HepG2 (cell line): ENCODE data around the gene THAP9. TPM values are rescaled to one million over a fixed set of nuclear protein-coding genes. Genes with fewer than 3 reads are reported as not detected.

Experiments
- AGO1 ChIP-seq: fragments of 200-400 bp; formaldehyde crosslinking; IDR thresholded peaks from 2 replicates; pipeline ENCODE4 v1.6.1; 2017; ENCODE audit warnings: mild to moderate bottlenecking, low read depth, low read length, moderate library complexity; ENCODE audit not compliant: poor library complexity, severe bottlenecking
- ARNTL ChIP-seq: sonication (generic); formaldehyde crosslinking; IDR thresholded peaks from 2 replicates; pipeline ENCODE4 v1.4.0; 2020; ENCODE audit warnings: mild to moderate bottlenecking, missing genetic modification reagents
- FIP1L1 ChIP-seq: fragments of 200-400 bp; formaldehyde crosslinking; IDR thresholded peaks from 2 replicates; pipeline ENCODE4 v1.6.1; 2018; ENCODE audit warnings: low read depth, mild to moderate bottlenecking, low read length, moderate library complexity, borderline replicate concordance; ENCODE audit not compliant: insufficient read depth
- FOXJ3 ChIP-seq: sonication (generic); formaldehyde crosslinking; IDR thresholded peaks from 2 replicates; pipeline ENCODE4 v1.4.0; 2020; ENCODE audit warnings: missing genetic modification reagents, mild to moderate bottlenecking, borderline replicate concordance
- FOXK2 ChIP-seq: fragments of 450-650 bp; IDR thresholded peaks from 2 replicates; pipeline ENCODE4 v1.6.1; 2016
- FOXO1 ChIP-seq: sonication (generic); formaldehyde crosslinking; IDR thresholded peaks from 2 replicates; pipeline ENCODE4 v1.4.0; 2020; ENCODE audit warnings: missing genetic modification reagents
- HNRNPLL ChIP-seq: fragments of 200-400 bp; formaldehyde crosslinking; IDR thresholded peaks from 2 replicates; pipeline ENCODE4 v1.6.1; 2017; ENCODE audit warnings: mild to moderate bottlenecking, low read depth, low read length; ENCODE audit not compliant: poor library complexity, severe bottlenecking
- HOXA9 ChIP-seq: sonication (generic); formaldehyde crosslinking; IDR thresholded peaks from 2 replicates; pipeline ENCODE4 v1.8.1; 2022; ENCODE audit warnings: missing genetic modification reagents, mild to moderate bottlenecking, moderate library complexity, borderline replicate concordance
- MIER2 ChIP-seq: IDR thresholded peaks from 2 replicates; pipeline ENCODE4 v1.6.1; 2016; ENCODE audit warnings: missing biosample characterization, missing genetic modification reagents
- TARDBP ChIP-seq: sonication (generic); formaldehyde crosslinking; IDR thresholded peaks from 2 replicates; pipeline ENCODE4 v1.8.0; 2022; ENCODE audit warnings: mild to moderate bottlenecking, missing genetic modification reagents
- TCF12 ChIP-seq, 2 experiments: fragments of 450-650 bp in 1 of 2; sonication (generic) in 1 of 2; formaldehyde crosslinking in 1 of 2; IDR thresholded peaks; 2 replicates each; pipeline versions ENCODE4 v1.6.1 to v1.8.0; 2017 to 2022; ENCODE audit warnings: antibody characterized with exemption in 1 of 2, mild to moderate bottlenecking in 1 of 2, missing genetic modification reagents in 1 of 2, moderate library complexity in 1 of 2
- THAP11 ChIP-seq: IDR thresholded peaks from 2 replicates; pipeline ENCODE4 v1.6.1; 2016; ENCODE audit warnings: missing biosample characterization, missing genetic modification reagents
- TSC22D2 ChIP-seq: sonication (generic); formaldehyde crosslinking; IDR thresholded peaks from 2 replicates; pipeline ENCODE4 v1.5.1; 2020; ENCODE audit warnings: missing genetic modification reagents, mild to moderate bottlenecking, borderline replicate concordance
- ZNF232 ChIP-seq: sonication (generic); formaldehyde crosslinking; IDR thresholded peaks from 2 replicates; pipeline ENCODE4 v1.4.0; 2020; ENCODE audit warnings: missing genetic modification reagents, borderline replicate concordance
- ZNF253 ChIP-seq: sonication (generic); formaldehyde crosslinking; IDR thresholded peaks from 2 replicates; pipeline ENCODE4 v1.8.0; 2022; ENCODE audit warnings: mild to moderate bottlenecking, missing genetic modification reagents, borderline replicate concordance
- ZNF296 ChIP-seq: sonication (generic); formaldehyde crosslinking; conservative IDR thresholded peaks from 2 replicates; pipeline ENCODE4 v1.5.0; 2020; ENCODE audit warnings: mild to moderate bottlenecking, missing genetic modification reagents
- ZNF530 ChIP-seq: sonication (generic); formaldehyde crosslinking; IDR thresholded peaks from 2 replicates; pipeline ENCODE4 v1.5.0; 2020; ENCODE audit warnings: low read depth, mild to moderate bottlenecking, missing genetic modification reagents
- ZNF577 ChIP-seq: sonication (generic); formaldehyde crosslinking; IDR thresholded peaks from 2 replicates; pipeline ENCODE4 v1.4.0; 2020; ENCODE audit warnings: mild to moderate bottlenecking, low read depth, missing genetic modification reagents, borderline replicate concordance
- ZNF816 ChIP-seq: sonication (generic); formaldehyde crosslinking; IDR thresholded peaks from 2 replicates; pipeline ENCODE4 v1.8.0; 2022; ENCODE audit warnings: missing genetic modification reagents, mild to moderate bottlenecking, borderline replicate concordance
- polyA plus RNA-seq, 8 experiments: library from polyadenylated mRNA; depleted of rRNA in 3 of 8; stranded (reverse) in 7 of 8; unstranded in 1 of 8; fragments of >200 nt; fragmentation: Illumina TruSeq in 4 of 8; extraction: Trizol in 4 of 8; gene quantifications; 2 replicates each; pipeline versions ENCODE4 v1.2.1 to v1.2.3, GENCODE V29; 2011 to 2016; ENCODE audit warnings: low read depth in 4 of 8, missing spikeins in 1 of 8, mixed read lengths in 1 of 8; ENCODE audit not compliant: insufficient read depth in 1 of 8
- total RNA-seq, 5 experiments: library from RNA; depleted of rRNA; stranded (reverse); fragments of >200 nt; fragmentation: Illumina TruSeq; extraction: Trizol; gene quantifications; 2 replicates each; pipeline ENCODE4 v1.2.3, GENCODE V29; 2016; ENCODE audit warnings: low read depth in 1 of 5
- TF ChIP-seq, protein P1 (sequence below): sonication (generic); formaldehyde crosslinking; IDR thresholded peaks from 2 replicates; pipeline ENCODE4 v1.4.0; 2020; ENCODE audit warnings: missing genetic modification reagents, mild to moderate bottlenecking, borderline replicate concordance
- TF ChIP-seq, protein P2 (sequence below): sonication (generic); formaldehyde crosslinking; IDR thresholded peaks from 2 replicates; pipeline ENCODE4 v1.5.1; 2020; ENCODE audit warnings: mild to moderate bottlenecking, missing genetic modification reagents, moderate library complexity
- TF ChIP-seq, protein P3 (sequence below): sonication (generic); formaldehyde crosslinking; IDR thresholded peaks from 2 replicates; pipeline ENCODE4 v1.4.0; 2020; ENCODE audit warnings: mild to moderate bottlenecking, missing genetic modification reagents

THAP9 gene
- total and polyA plus RNA-seq, 2 of the 13 experiments (the other 11 are each of a cell fraction or from before 2014, with no cell fraction given): 6.0 to 7.2 TPM

DNA sequence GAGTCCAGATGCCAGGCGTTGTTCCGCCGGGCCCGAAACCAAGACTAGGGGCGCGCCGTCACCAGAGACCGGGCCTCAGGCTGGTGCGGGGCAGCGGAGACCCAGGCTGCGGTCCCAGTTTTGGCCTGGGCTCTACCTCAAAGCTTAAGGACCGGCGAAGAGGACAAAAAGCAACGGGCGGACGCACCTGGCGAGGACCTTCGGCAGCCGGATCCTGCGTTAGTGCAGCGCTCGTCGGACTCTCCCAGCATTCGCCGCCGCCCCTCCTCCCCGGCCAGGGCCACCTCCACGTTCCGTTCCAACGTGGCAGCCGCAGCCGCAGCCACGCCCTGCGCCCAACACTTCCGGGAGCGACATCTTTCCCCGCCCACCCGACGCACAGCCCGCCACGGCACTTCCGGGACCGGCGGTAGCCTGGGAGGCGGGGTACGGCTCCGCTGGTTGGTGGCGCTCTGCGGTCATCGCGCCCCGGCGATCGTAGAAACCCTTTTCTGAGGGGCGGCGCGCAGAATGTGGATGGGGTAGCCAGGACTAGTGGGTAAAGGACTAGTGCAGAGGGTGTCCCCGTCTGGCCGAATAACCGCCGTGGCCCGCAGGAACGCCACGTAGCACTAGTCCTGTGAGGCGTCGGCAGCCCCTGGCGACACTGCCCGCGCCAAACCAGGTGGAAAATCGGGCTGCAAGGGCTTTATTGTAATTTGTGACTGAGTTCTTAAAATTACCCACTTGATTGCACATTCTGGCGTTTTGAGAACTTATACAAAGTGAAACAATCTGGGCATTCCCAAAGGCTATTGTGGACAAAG is 9.4 kb upstream of the THAP9 start, which contains the start of gene SEC31A (continued):
- peak; percentile 61; the same call in 1 of the 2 replicates for TF ChIP-seq FOXJ3 (CRISPR knock-in tag)
- TF ChIP-seq ZNF577 (CRISPR knock-in tag): no peak
- peak; percentile 92; the same call in 1 of the 2 replicates for TF ChIP-seq ARNTL (CRISPR knock-in tag)
- TF ChIP-seq ZNF816 (CRISPR knock-in tag): peak; percentile 97
- TF ChIP-seq FIP1L1: no peak
- no peak for TF ChIP-seq TSC22D2 (CRISPR knock-in tag)
- TF ChIP-seq FOXK2: peak; percentile 32; the same call in 1 of the 2 replicates
- no peak for TF ChIP-seq TCF12 (IDR thresholded peaks at IDR 0.05)
- peak; percentile 90; the same call in 1 of the 2 replicates for TF ChIP-seq TCF12 (CRISPR knock-in tag; IDR thresholded peaks at IDR 0.05)
- no peak for TF ChIP-seq ZNF530
- TF ChIP-seq, protein P1, sequence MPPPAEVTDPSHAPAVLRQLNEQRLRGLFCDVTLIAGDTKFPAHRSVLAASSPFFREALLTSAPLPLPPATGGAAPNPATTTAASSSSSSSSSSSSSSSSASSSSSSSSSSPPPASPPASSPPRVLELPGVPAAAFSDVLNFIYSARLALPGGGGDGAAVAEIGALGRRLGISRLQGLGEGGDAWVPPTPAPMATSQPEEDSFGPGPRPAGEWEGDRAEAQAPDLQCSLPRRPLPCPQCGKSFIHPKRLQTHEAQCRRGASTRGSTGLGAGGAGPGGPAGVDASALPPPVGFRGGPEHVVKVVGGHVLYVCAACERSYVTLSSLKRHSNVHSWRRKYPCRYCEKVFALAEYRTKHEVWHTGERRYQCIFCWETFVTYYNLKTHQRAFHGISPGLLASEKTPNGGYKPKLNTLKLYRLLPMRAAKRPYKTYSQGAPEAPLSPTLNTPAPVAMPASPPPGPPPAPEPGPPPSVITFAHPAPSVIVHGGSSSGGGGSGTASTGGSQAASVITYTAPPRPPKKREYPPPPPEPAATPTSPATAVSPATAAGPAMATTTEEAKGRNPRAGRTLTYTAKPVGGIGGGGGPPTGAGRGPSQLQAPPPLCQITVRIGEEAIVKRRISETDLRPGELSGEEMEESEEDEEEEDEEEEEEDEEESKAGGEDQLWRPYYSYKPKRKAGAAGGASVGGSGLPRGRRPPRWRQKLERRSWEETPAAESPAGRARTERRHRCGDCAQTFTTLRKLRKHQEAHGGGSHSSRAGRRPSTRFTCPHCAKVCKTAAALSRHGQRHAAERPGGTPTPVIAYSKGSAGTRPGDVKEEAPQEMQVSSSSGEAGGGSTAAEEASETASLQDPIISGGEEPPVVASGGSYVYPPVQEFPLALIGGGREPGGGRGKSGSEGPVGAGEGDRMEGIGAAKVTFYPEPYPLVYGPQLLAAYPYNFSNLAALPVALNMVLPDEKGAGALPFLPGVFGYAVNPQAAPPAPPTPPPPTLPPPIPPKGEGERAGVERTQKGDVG (CRISPR knock-in tag): peak; percentile 87; the same call in 1 of the 2 replicates
- peak; percentile 96 for TF ChIP-seq HNRNPLL
- peak; percentile 73 for TF ChIP-seq AGO1
- peak; percentile 29; the same call in 1 of the 2 replicates for TF ChIP-seq ZNF232 (CRISPR knock-in tag)
- peak; percentile 98 for TF ChIP-seq TARDBP (CRISPR knock-in tag)
- no peak; the same call in 1 of the 2 replicates for TF ChIP-seq HOXA9 (CRISPR knock-in tag)
- TF ChIP-seq, protein P2, sequence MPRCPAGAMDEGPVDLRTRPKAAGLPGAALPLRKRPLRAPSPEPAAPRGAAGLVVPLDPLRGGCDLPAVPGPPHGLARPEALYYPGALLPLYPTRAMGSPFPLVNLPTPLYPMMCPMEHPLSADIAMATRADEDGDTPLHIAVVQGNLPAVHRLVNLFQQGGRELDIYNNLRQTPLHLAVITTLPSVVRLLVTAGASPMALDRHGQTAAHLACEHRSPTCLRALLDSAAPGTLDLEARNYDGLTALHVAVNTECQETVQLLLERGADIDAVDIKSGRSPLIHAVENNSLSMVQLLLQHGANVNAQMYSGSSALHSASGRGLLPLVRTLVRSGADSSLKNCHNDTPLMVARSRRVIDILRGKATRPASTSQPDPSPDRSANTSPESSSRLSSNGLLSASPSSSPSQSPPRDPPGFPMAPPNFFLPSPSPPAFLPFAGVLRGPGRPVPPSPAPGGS (CRISPR knock-in tag): peak; percentile 88; the same call in 1 of the 2 replicates
- 0 out of 2 replicates have a peak, but pooled peaks have one; percentile 44 for TF ChIP-seq ZNF296
- TF ChIP-seq, protein P3, sequence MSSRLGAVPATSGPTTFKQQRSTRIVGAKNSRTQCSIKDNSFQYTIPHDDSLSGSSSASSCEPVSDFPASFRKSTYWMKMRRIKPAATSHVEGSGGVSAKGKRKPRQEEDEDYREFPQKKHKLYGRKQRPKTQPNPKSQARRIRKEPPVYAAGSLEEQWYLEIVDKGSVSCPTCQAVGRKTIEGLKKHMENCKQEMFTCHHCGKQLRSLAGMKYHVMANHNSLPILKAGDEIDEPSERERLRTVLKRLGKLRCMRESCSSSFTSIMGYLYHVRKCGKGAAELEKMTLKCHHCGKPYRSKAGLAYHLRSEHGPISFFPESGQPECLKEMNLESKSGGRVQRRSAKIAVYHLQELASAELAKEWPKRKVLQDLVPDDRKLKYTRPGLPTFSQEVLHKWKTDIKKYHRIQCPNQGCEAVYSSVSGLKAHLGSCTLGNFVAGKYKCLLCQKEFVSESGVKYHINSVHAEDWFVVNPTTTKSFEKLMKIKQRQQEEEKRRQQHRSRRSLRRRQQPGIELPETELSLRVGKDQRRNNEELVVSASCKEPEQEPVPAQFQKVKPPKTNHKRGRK (CRISPR knock-in tag): 0 out of 2 replicates have a peak, but pooled peaks have one; percentile 49
- TF ChIP-seq MIER2 (CRISPR knock-in tag): 0 out of 2 replicates have a peak, but pooled peaks have one; percentile 54
- TF ChIP-seq THAP11: peak; percentile 91
- peak; percentile 84 for TF ChIP-seq FOXO1 (CRISPR knock-in tag)
- peak; percentile 53; the same call in 1 of the 2 replicates for TF ChIP-seq ZNF253
